Bronchial epithelial cell (primary cell): ENCODE data around the gene GATAD2A. TPM values are rescaled to one million over a fixed set of nuclear protein-coding genes. Genes with fewer than 3 reads are reported as not detected.
"Not testable (repeated sequence)": the region's sequence is repeated elsewhere in the genome, so short reads cannot be mapped to it uniquely, and the experiment has no call there.

ENCODE experiments used
- DNase-seq: peaks from one replicate; pipeline ENCODE4 v3.0.0-alpha.2; 2010; ENCODE audit warnings: low read depth
- FAIRE-seq: peaks from 2 replicates; lab custom pipeline; 2011; peaks lifted over from hg19 to GRCh38; lab: Jason Lieb, UNC
- H3K27me3 ChIP-seq: 2 replicates; pipeline ENCODE4 v1.5.1; 2011; ENCODE audit warnings: low read length; ENCODE audit not compliant: control insufficient read depth, insufficient read depth
- H3K36me3 ChIP-seq: 2 replicates; pipeline ENCODE4 v1.5.1; 2011; ENCODE audit warnings: low read length; ENCODE audit not compliant: control insufficient read depth, insufficient read depth
- H3K4me3 ChIP-seq: 2 replicates; pipeline ENCODE4 v1.5.1; 2011; ENCODE audit warnings: mild to moderate bottlenecking, low read depth, low read length, control low read depth
- CTCF ChIP-seq: IDR thresholded peaks from 2 replicates; pipeline ENCODE4 v1.5.1; 2011; ENCODE audit warnings: mild to moderate bottlenecking, moderate library complexity, low read length, control low read depth, inconsistent platforms; ENCODE audit not compliant: insufficient read depth, severe bottlenecking
- total RNA-seq: library from RNA; depleted of rRNA; stranded (reverse); fragments of >200 nt; gene quantifications from 2 replicates; pipeline ENCODE4 v1.2.1, GENCODE V29; 2014

Gene GATAD2A
- total RNA-seq, 1 donor from 2014 or later: 48.4 TPM

DNA sequence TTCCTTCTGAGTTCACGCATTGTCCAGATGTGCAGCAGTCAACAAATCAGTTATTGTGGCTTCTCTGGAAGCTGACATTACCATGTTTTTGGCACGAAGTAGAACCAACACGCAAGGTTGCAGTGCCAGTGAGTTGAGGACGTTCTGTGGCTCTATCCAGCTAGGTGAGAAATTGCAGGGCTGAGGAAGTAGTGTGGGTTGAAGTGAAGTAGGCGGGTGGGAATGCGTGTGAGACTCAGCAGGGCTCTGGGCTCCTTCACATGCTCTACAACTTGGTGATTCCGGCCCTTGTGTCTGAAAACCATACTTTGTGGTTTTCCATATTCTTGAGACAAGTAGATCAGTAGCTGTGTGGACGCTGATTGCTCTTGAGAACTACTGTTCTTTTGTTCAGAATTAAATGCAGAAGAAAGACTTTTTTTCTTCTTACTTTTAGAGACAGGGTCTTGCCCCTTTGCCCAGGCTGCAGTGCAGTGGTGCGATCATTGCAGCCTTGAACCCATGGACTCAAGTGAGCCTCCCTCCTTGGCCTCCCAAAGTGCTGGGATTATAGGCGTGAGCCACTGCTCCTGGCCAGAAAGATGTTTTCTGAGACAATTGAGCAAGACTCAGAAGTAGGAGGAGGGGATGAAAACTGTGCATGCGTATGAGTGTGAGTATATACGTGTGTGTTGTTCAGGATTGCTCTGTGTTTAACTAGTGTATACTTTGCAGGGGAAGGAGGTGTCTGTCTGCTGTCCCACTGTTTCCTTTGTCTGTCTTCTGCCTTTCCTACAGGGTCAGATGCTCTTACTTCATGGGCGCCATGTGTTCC is 46.2 kb downstream of the GATAD2A start:
- no peak for FAIRE-seq
- H3K27me3 ChIP-seq: no peaks in the 10 kb centered on the region
- no peak for TF ChIP-seq CTCF
- H3K4me3 ChIP-seq: no peak overlapping the region
- no peak for DNase-seq
- peaks cover 2% of the 10 kb centered on the region for H3K36me3 ChIP-seq

GRCh38 chr19:19452243-19453124 is 47.0 kb downstream of the GATAD2A start:
- Histone ChIP-seq H3K27me3 (no peaks in the 10 kb centered on the region), H3K36me3 (peaks cover 4% of the 10 kb centered on the region), H3K4me3 (no peak overlapping the region)
- DNase-seq (no peak), FAIRE-seq (peak; percentile 7)
- TF ChIP-seq CTCF: no peak

GRCh38 chr19:19453125-19453454 is 47.6 kb downstream of the GATAD2A start:
- no peaks in the 10 kb centered on the region for H3K27me3 ChIP-seq
- no peak for FAIRE-seq
- no peak for TF ChIP-seq CTCF
- no peak overlapping the region for H3K4me3 ChIP-seq
- DNase-seq: no peak
- H3K36me3 ChIP-seq: peaks cover 4% of the 10 kb centered on the region

DNA sequence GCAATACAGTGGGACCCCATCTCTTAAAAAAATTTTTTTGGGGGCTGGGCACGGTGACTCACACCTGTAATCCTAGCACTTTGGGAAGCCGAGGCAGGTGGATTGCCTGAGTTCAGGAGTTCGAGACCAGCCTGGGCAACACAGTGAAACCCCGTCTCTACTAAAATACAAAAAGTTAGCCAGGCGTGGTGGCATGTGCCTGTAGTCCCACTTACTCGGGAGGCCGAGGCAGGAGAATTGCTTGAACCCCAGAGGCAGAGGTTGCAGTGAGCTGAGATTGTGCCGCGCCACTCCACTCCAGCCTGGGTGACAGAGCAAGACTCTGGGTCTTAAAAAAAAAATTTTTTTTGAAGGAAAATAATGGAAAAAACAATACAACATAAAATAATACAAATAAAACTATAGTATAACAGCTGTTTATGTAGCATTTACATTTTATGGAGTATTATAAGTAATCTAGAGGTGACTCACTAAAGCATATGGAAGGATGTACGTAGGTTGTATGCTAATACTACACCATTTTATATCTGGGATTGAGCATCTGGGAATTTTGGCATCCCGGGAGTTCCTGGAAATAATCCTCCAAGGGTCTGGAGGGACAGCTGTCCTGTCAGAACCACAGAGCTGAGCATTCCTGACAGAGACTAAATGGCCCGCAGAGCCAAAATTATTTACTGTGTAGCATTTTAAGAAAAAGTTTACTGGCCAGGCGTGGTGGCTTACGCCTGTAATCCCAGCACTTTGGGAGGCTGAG is 49.9 kb downstream of the GATAD2A start:
- H3K4me3 ChIP-seq, H3K27me3 ChIP-seq, H3K36me3 ChIP-seq, FAIRE-seq, DNase-seq: not testable (repeated sequence)

GRCh38 chr19:19457671-19458070 is 52.2 kb downstream of the GATAD2A start:
- no peak for DNase-seq
- no peaks in the 10 kb centered on the region for H3K27me3 ChIP-seq
- no peak for FAIRE-seq

More at GRCh38 chr19:19457671-19458070, 52.2 kb downstream of the GATAD2A start:
- H3K4me3 ChIP-seq: no peak overlapping the region
- no peak for TF ChIP-seq CTCF
- H3K36me3 ChIP-seq: peaks cover 5% of the 10 kb centered on the region
